ENCODE data around the gene PPP1R14D.

PPP1R14D gene

DNA sequence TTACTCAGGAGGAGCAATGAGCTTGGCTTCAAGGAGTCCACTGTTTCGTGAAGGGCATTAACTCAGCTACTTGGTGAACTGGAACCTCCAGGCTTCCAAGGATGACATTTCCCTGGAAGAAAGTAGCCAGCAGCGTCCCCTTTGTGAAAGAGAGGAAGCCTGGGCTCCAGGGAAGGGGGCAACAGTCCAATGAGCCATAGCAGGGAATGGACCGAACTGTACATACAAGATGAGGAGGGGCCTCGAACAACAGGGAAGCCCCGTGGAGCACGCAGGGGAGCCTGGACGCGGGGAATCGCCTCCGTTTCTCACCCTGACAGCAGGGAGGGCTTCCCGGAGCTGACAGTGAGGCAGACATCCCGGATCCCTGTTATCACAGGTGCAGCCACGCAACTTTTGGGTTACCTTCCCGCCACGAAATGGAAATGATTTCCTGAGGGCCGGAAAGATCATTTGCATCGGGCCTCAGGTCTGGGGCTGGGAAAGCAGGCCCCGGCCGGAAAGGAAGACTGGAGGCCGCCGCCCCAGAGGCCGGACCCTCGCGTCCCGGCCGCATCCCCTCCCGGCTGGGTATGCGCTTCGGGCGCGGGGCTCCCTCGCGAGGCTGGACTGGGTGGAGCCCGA, 14.9 kb upstream of the PPP1R14D start:
- DNase-seq (ENCODE audit: extremely low read depth, low read depth) = no peak
- no peak for TF ChIP-seq CTCF (IDR thresholded peaks at IDR 0.05; ENCODE audit: low read depth, low read length)

GRCh38 chr15:40841741-40842140, 13.2 kb upstream of the PPP1R14D start:
- TF ChIP-seq CTCF (IDR thresholded peaks at IDR 0.05; ENCODE audit: low read depth, low read length) = no peak
- no peak for DNase-seq (ENCODE audit: extremely low read depth, low read depth)

- DNase-seq (ENCODE audit: extremely low read depth, low read depth) = no peak
- TF ChIP-seq CTCF (IDR thresholded peaks at IDR 0.05; ENCODE audit: low read depth, low read length) = no peak
Observed at GRCh38 chr15:40838756-40839155, 10.2 kb upstream of the PPP1R14D start.

GRCh38 chr15:40836020-40836419, 7.5 kb upstream of the PPP1R14D start:
- DNase-seq (ENCODE audit: extremely low read depth, low read depth) = no peak
- TF ChIP-seq CTCF (IDR thresholded peaks at IDR 0.05; ENCODE audit: low read depth, low read length) = no peak

DNA sequence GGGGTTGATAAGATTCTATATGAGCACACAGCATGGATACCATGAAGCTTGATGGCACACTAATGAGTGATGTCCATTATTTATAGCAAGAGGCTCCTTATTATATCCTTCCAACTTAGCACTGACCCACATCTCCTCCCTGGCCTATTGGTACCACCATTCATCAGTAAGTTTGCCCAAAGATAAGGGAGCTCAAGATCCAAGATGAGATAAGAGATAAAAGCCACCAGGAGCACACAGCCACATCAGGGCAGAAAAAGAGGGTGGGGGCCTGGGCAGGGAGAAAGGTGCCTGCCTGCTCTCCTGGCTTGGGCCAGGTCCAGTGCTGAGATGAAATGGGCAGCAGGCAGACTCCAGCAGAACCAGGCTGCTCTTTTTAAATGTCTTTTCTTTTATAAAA, 4.4 kb upstream of the PPP1R14D start:
- DNase-seq (ENCODE audit: extremely low read depth, low read depth) = no peak
- TF ChIP-seq CTCF (IDR thresholded peaks at IDR 0.05; ENCODE audit: low read depth, low read length) = no peak

DNA sequence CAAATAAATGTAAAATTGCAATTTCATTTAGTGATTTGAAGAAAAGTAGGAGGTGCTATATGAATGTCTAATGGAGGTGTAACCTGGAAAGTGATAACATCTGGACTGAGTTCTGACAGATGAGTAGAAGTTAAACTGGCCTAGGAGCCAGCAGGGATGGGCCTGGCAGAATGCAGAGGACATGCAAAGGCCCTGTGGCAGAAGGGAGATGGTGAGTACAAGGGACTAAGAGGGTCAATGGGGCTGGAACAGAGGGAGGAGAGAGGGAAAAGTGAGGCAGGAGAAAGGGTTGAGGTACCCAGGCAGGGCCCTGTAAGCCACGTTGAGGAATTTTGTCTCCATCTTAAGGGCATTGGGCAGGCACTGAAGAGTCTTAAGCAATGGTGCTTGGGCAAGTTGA, 3.4 kb upstream of the PPP1R14D start:
- no peak for TF ChIP-seq CTCF (IDR thresholded peaks at IDR 0.05; ENCODE audit: low read depth, low read length)
- DNase-seq (ENCODE audit: extremely low read depth, low read depth) = no peak

DNA sequence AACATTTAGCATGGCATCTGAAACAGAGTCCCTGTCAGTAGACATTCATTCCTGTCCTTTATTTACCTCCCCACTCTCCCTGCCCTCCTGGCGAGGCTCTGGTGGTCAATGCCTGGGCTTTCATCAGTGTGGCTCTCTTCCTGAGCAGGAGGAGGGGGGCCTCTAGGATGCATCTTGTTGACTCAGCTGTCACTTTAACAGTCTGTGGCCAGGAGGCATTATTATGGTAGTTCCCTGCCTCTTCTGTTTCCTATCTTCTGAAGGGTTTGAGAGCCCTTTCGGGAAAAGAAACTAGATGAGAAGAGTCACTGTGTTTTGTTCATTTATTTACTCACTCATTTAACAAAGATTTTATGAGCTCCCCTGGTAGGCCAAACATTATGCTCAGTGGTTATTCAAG, 2.4 kb upstream of the PPP1R14D start:
- no peak for TF ChIP-seq CTCF (IDR thresholded peaks at IDR 0.05; ENCODE audit: low read depth, low read length)
- DNase-seq (ENCODE audit: extremely low read depth, low read depth) = no peak

Measured in AG09319 (cell line).